DND-41 (cell line): ENCODE measurements around the gene CHRNA5.
"Not testable (repeated sequence)": the region's sequence is repeated elsewhere in the genome, so short reads cannot be mapped to it uniquely, and the experiment has no call there.

Experiments
- ATAC-seq: fragments of 200-7000 bp; cut with Tn5 transposase; 3 replicates; pipeline ENCODE4 v1.9.1; 2021; ENCODE audit warnings: low read depth; ENCODE audit not compliant: insufficient read depth
- DNase-seq: peaks from one replicate; pipeline ENCODE4 v3.0.0-alpha.2; 2020
- H2AFZ ChIP-seq: 2 replicates; pipeline ENCODE4 v1.6.0; 2012; ENCODE audit warnings: low read depth, low read length
- H3K27ac ChIP-seq: 2 replicates; pipeline ENCODE4 v1.5.1; 2012; ENCODE audit warnings: low read length, inconsistent platforms
- H3K27me3 ChIP-seq: fragments of 200-600 bp; sonication (generic); 2 replicates; pipeline ENCODE4 v1.6.0; 2012; ENCODE audit warnings: low read length, mild to moderate bottlenecking, inconsistent platforms; ENCODE audit not compliant: insufficient read depth, poor library complexity
- H3K36me3 ChIP-seq: 2 replicates; pipeline ENCODE4 v1.5.1; 2012; ENCODE audit warnings: low read length, inconsistent platforms; ENCODE audit not compliant: insufficient read depth
- H3K4me1 ChIP-seq: 2 replicates; pipeline ENCODE4 v1.5.1; 2012; ENCODE audit warnings: mild to moderate bottlenecking, low read length; ENCODE audit not compliant: insufficient read depth
- H3K4me2 ChIP-seq: 2 replicates; pipeline ENCODE4 v1.6.0; 2012; ENCODE audit warnings: mild to moderate bottlenecking, moderate library complexity, low read length, inconsistent platforms; ENCODE audit not compliant: insufficient read depth
- H3K4me3 ChIP-seq, 2 experiments: fragments of 200-600 bp in 1 of 2; shearing (Covaris generic) in 1 of 2; 2 replicates each; pipeline ENCODE4 v1.5.1; 2012 to 2016; ENCODE audit warnings: inconsistent platforms in 2 of 2, low read length in 2 of 2, mild to moderate bottlenecking in 2 of 2, low read depth in 1 of 2, moderate library complexity in 1 of 2
- H3K79me2 ChIP-seq: 2 replicates; pipeline ENCODE4 v1.6.0; 2012; ENCODE audit warnings: low read length, inconsistent platforms; ENCODE audit not compliant: insufficient read depth
- H3K9ac ChIP-seq: 2 replicates; pipeline ENCODE4 v1.6.0; 2012; ENCODE audit warnings: low read depth, mild to moderate bottlenecking, inconsistent platforms, low read length, moderate library complexity
- H3K9me3 ChIP-seq: 2 replicates; pipeline ENCODE4 v1.5.1; 2012; ENCODE audit warnings: low read length, moderate library complexity, mild to moderate bottlenecking, inconsistent platforms; ENCODE audit not compliant: insufficient read depth, severe bottlenecking
- H4K20me1 ChIP-seq: 2 replicates; pipeline ENCODE4 v1.6.0; 2012; ENCODE audit warnings: low read length; ENCODE audit not compliant: insufficient read depth
- EZH2 ChIP-seq: IDR thresholded peaks from 3 replicates; pipeline ENCODE4 v1.6.1; 2012; ENCODE audit warnings: borderline replicate concordance, low read depth, mild to moderate bottlenecking, moderate library complexity, low read length, inconsistent platforms; ENCODE audit not compliant: severe bottlenecking
- TF ChIP-seq, protein P1 (sequence below): IDR thresholded peaks from 2 replicates; pipeline ENCODE4 v1.5.1; 2012; ENCODE audit warnings: borderline replicate concordance, low read length, moderate library complexity, mild to moderate bottlenecking; ENCODE audit not compliant: poor library complexity, severe bottlenecking; ENCODE audit errors: extremely low read depth

The CHRNA5 gene

DNA sequence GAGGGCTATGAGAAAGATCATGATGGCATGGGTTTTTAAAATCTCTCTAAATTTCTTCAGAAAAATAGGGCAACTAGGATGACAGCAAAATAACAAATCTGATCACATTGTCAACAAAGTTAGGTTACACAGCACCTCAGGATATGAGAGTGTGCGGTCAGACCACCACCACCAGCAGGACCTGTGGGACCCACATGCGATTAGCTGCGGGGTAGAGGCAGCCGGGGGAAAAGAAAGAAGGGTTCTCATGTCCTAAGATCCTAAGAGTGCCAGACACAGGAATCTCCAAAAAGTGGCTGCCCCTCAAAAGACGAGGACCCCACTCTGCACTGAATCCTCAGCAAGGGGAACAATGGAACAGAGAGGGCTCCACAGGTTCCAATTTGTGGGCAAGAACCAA is 39.9 kb downstream of the CHRNA5 start:
- Histone ChIP-seq H4K20me1 (no peaks in the 10 kb centered on the region), H3K36me3 (no peaks in the 10 kb centered on the region), H2AFZ (no peak overlapping the region), H3K27me3 (no peaks in the 10 kb centered on the region), H3K9ac (no peak overlapping the region), H3K9me3 (no peaks in the 10 kb centered on the region), H3K27ac (no peak overlapping the region), H3K4me1 (no peaks in the 10 kb centered on the region), H3K79me2 (no peaks in the 10 kb centered on the region), H3K4me3 (no peak overlapping the region), H3K4me2 (no peak overlapping the region)
- TF ChIP-seq, protein P1, sequence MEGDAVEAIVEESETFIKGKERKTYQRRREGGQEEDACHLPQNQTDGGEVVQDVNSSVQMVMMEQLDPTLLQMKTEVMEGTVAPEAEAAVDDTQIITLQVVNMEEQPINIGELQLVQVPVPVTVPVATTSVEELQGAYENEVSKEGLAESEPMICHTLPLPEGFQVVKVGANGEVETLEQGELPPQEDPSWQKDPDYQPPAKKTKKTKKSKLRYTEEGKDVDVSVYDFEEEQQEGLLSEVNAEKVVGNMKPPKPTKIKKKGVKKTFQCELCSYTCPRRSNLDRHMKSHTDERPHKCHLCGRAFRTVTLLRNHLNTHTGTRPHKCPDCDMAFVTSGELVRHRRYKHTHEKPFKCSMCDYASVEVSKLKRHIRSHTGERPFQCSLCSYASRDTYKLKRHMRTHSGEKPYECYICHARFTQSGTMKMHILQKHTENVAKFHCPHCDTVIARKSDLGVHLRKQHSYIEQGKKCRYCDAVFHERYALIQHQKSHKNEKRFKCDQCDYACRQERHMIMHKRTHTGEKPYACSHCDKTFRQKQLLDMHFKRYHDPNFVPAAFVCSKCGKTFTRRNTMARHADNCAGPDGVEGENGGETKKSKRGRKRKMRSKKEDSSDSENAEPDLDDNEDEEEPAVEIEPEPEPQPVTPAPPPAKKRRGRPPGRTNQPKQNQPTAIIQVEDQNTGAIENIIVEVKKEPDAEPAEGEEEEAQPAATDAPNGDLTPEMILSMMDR: no peak
- no peak for TF ChIP-seq EZH2
- no peak for DNase-seq
- no peak for ATAC-seq

DNA sequence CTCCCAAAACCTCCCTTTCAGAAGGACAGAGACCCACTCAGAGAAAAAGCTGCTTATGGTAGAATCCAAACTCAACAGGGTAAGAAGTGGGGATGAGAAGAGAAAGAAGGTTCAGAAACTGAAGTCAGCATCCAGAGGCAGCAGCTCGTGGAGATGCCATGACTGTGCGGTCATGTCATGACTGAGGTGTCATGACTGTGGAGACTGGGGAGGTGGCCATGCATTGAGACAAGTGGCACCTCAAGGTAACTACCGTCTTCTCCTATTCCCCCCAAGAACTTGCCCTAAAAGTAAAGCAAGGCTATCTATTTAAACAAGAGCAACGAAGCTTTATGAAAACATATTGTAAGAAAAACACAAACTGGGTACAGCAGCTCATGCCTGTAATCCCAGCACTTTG is 40.4 kb downstream of the CHRNA5 start:
- no peak overlapping the region for H3K27ac ChIP-seq
- DNase-seq: no peak
- H3K9ac ChIP-seq: no peak overlapping the region
- H3K36me3 ChIP-seq: no peaks in the 10 kb centered on the region
- no peaks in the 10 kb centered on the region for H3K4me1 ChIP-seq
- ATAC-seq: no peak
- no peaks in the 10 kb centered on the region for H3K79me2 ChIP-seq
- TF ChIP-seq, protein P1: no peak
- H3K4me3 ChIP-seq: no peak overlapping the region
- H2AFZ ChIP-seq: no peak overlapping the region
- no peaks in the 10 kb centered on the region for H3K9me3 ChIP-seq
- no peaks in the 10 kb centered on the region for H4K20me1 ChIP-seq
- no peaks in the 10 kb centered on the region for H3K27me3 ChIP-seq
- H3K4me2 ChIP-seq: no peak overlapping the region

DNA sequence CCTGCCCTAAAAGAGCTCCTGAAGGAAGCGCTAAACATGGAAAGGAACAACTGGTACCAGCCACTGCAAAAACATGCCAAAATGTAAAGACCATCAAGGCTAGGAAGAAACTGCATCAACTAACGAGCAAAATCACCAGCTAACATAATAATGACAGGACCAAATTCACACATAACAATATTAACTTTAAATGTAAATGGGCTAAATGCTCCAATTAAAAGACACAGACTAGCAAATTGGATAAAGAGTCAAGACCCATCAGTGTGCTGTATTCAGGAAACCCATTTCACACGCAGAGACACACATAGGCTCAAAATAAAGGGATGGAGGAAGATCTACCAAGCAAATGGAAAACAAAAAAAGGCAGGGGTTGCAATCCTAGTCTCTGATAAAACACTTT is 44.2 kb downstream of the CHRNA5 start:
- not testable (repeated sequence) for H3K79me2 ChIP-seq, H3K27ac ChIP-seq, H3K4me1 ChIP-seq, H4K20me1 ChIP-seq, H3K27me3 ChIP-seq, H2AFZ ChIP-seq, H3K9ac ChIP-seq, ATAC-seq, H3K9me3 ChIP-seq, H3K4me2 ChIP-seq, H3K4me3 ChIP-seq, H3K36me3 ChIP-seq, DNase-seq

DNA sequence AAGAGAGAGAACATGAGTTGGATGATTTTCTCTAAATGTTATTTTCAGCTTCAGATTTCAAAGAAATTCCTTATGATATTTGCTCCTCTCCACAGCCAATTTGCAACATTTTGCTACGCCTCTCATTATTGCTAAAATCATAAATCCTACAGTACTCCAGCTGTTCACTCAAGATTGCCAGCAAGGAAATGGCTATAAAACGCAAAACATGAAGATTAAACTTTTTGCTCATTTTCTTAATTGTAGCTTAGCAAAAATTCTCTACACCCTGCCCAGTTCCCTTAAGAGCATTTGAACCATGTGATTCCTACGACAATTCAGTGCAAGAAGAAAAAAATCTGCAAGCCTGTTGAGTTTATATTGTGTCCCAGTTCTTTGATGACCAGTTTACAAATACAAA is 48.7 kb downstream of the CHRNA5 start:
- Histone ChIP-seq H3K36me3 (no peaks in the 10 kb centered on the region), H3K9me3 (no peaks in the 10 kb centered on the region), H3K9ac (no peak overlapping the region), H3K4me1 (no peaks in the 10 kb centered on the region), H2AFZ (no peak overlapping the region), H3K27ac (no peak overlapping the region), H4K20me1 (no peaks in the 10 kb centered on the region), H3K79me2 (no peaks in the 10 kb centered on the region), H3K4me3 (no peak overlapping the region), H3K27me3 (peaks cover 4% of the 10 kb centered on the region), H3K4me2 (no peak overlapping the region)
- ATAC-seq (no peak), DNase-seq (no peak)
- TF ChIP-seq, protein P1: no peak
- TF ChIP-seq EZH2: no peak
